Raji (cell line): ENCODE measurements around the gene MGAT4C.

Experiments used
- POLR2A ChIP-seq: IDR thresholded peaks from 2 replicates; pipeline ENCODE4 v1.6.1; 2011; ENCODE audit warnings: low read depth, low read length, control low read depth; ENCODE audit not compliant: insufficient read depth

The MGAT4C gene

GRCh38 chr12:86057092-86057845 lies 198.9 kb downstream of the MGAT4C start:
- no peak for TF ChIP-seq POLR2A

- no peak for TF ChIP-seq POLR2A
These were observed 203.3 kb downstream of the MGAT4C start for GRCh38 chr12:86052921-86053320.

- TF ChIP-seq POLR2A: no peak
These were observed 206.2 kb downstream of the MGAT4C start for GRCh38 chr12:86050010-86050409.

GRCh38 chr12:86044396-86044795 lies 211.8 kb downstream of the MGAT4C start:
- TF ChIP-seq POLR2A: no peak

GRCh38 chr12:86042062-86042461 lies 214.1 kb downstream of the MGAT4C start:
- no peak for TF ChIP-seq POLR2A

- no peak for TF ChIP-seq POLR2A
These were observed 237.8 kb downstream of the MGAT4C start for GRCh38 chr12:86018361-86018760.

- TF ChIP-seq POLR2A: no peak
These were observed 241.2 kb downstream of the MGAT4C start for GRCh38 chr12:86015026-86015425.

- TF ChIP-seq POLR2A: no peak
These were observed 249.5 kb downstream of the MGAT4C start for GRCh38 chr12:86006727-86007126.

GRCh38 chr12:85998074-85998473 lies 258.1 kb downstream of the MGAT4C start:
- no peak for TF ChIP-seq POLR2A

GRCh38 chr12:85996280-85996679 lies 259.9 kb downstream of the MGAT4C start:
- TF ChIP-seq POLR2A: no peak

- TF ChIP-seq POLR2A: no peak
These were observed 262.4 kb downstream of the MGAT4C start for GRCh38 chr12:85993746-85994145.

GRCh38 chr12:85985996-85986395 lies 270.2 kb downstream of the MGAT4C start:
- TF ChIP-seq POLR2A: no peak

GRCh38 chr12:85983601-85984000 lies 272.6 kb downstream of the MGAT4C start:
- TF ChIP-seq POLR2A: no peak

- no peak for TF ChIP-seq POLR2A
These were observed 276.6 kb downstream of the MGAT4C start for GRCh38 chr12:85979641-85980040.

- TF ChIP-seq POLR2A: no peak
These were observed 280.5 kb downstream of the MGAT4C start for GRCh38 chr12:85975716-85976115.

GRCh38 chr12:85971800-85972199 lies 284.4 kb downstream of the MGAT4C start:
- no peak for TF ChIP-seq POLR2A

- TF ChIP-seq POLR2A: no peak
These were observed 287.6 kb downstream of the MGAT4C start for GRCh38 chr12:85968606-85969005.
